Mucosa of rectum (tissue), 2 donors: Measurements from ENCODE around the gene HSD11B2.

Source experiments
- H3K27ac ChIP-seq, 2 donors: one replicate each; pipeline ENCODE4 v1.7.0; 2013; ENCODE audit warnings: inconsistent platforms in 2 of 2, low read depth in 2 of 2, low read length in 2 of 2
- H3K27me3 ChIP-seq, 2 donors: one replicate each; pipeline ENCODE4 v1.7.0; 2013; ENCODE audit warnings: low read length in 2 of 2; ENCODE audit not compliant: control insufficient read depth in 2 of 2, insufficient read depth in 2 of 2
- H3K36me3 ChIP-seq, 2 donors: one replicate each; pipeline ENCODE4 v1.7.0; 2013; ENCODE audit warnings: low read length in 2 of 2; ENCODE audit not compliant: control insufficient read depth in 2 of 2, insufficient read depth in 2 of 2
- H3K4me1 ChIP-seq, 2 donors: one replicate each; pipeline ENCODE4 v1.7.0; 2013; ENCODE audit warnings: low read length in 2 of 2, mild to moderate bottlenecking in 1 of 2; ENCODE audit not compliant: control insufficient read depth in 2 of 2, insufficient read depth in 2 of 2
- H3K4me3 ChIP-seq, 2 donors: one replicate each; pipeline ENCODE4 v1.7.0; 2013; ENCODE audit warnings: low read length in 2 of 2
- H3K9ac ChIP-seq, 2 donors: one replicate each; pipeline ENCODE4 v1.7.0; 2013; ENCODE audit warnings: low read length in 2 of 2, low read depth in 1 of 2, mild to moderate bottlenecking in 1 of 2
- H3K9me3 ChIP-seq, 2 donors: one replicate each; pipeline ENCODE4 v1.7.0; 2013; ENCODE audit warnings: low read length in 2 of 2; ENCODE audit not compliant: control insufficient read depth in 2 of 2
- donor health status: healthy.
- donor health status: Normal muscosa, but diverticular disease.

Gene HSD11B2

DNA sequence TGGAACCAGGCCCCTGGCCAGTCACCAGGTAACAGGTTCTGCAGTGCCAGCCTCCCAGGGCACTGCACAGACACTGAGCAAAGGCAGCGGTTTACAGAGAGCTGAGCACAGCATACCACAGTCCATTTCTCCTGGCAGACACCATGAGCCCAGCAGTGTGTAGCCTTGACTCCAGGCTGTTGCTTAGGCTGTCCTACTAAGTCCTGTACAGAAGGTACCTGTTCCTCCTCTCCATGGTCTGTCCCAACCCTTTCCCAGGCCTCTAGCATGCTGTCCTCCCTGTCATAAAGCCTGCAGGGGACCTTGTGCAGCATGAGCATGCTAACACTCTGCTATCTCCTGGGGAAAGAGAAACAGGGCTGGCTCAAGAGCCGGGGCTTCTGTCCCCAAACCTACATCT, 30.0 kb downstream of the HSD11B2 start:
- Histone ChIP-seq H3K9me3 (no peaks in the 10 kb centered on the region), H3K4me1 (peaks cover 90 to 92% of the 10 kb centered on the region in 2 donors), H3K9ac (peak overlapping the region; percentile 90 to 92), H3K27ac (peak overlapping the region; percentile 97 to 98), H3K36me3 (peaks cover 0 to 6% of the 10 kb centered on the region in 2 donors), H3K27me3 (no peaks in the 10 kb centered on the region), H3K4me3 (peak overlapping the region; percentile 5 to 55)

- H3K36me3 ChIP-seq: peaks cover 0 to 6% of the 10 kb centered on the region in 2 donors
- no peaks in the 10 kb centered on the region for H3K9me3 ChIP-seq
- peak overlapping the region; percentile 19 to 55 for H3K4me3 ChIP-seq
- peak overlapping the region; percentile 90 to 92 for H3K9ac ChIP-seq
- H3K4me1 ChIP-seq: peaks cover 84 to 86% of the 10 kb centered on the region in 2 donors
- peak overlapping the region; percentile 98 to 100 for H3K27ac ChIP-seq
- no peaks in the 10 kb centered on the region for H3K27me3 ChIP-seq
Observed at GRCh38 chr16:67461600-67462278, 30.8 kb downstream of the HSD11B2 start.

GRCh38 chr16:67462279-67462655, 31.3 kb downstream of the HSD11B2 start:
- Histone ChIP-seq H3K9ac (peak overlapping the region; percentile 77 to 92), H3K4me1 (peaks cover 79 to 80% of the 10 kb centered on the region in 2 donors), H3K36me3 (peaks cover 0 to 6% of the 10 kb centered on the region in 2 donors), H3K4me3 (peak overlapping the region; percentile 8 to 48), H3K27me3 (no peaks in the 10 kb centered on the region), H3K27ac (peak overlapping the region; percentile 97 to 100), H3K9me3 (no peaks in the 10 kb centered on the region)

- H3K27ac ChIP-seq: peak overlapping the region; percentile 97 to 100
Observed at GRCh38 chr16:67463059-67463458, 32.1 kb downstream of the HSD11B2 start.

GRCh38 chr16:67463691-67464090, 32.8 kb downstream of the HSD11B2 start:
- H3K27me3 ChIP-seq: no peaks in the 10 kb centered on the region
- H3K4me3 ChIP-seq: no peak overlapping the region
- H3K36me3 ChIP-seq: peaks cover 0 to 6% of the 10 kb centered on the region in 2 donors
- peaks cover 66% of the 10 kb centered on the region in 2 donors for H3K4me1 ChIP-seq
- peak overlapping the region; percentile 97 to 100 for H3K27ac ChIP-seq
- no peaks in the 10 kb centered on the region for H3K9me3 ChIP-seq
- peak overlapping the region; percentile 52 to 77 for H3K9ac ChIP-seq

More at GRCh38 chr16:67463059-67463458, 32.1 kb downstream of the HSD11B2 start:
- Histone ChIP-seq H3K27me3 (no peaks in the 10 kb centered on the region), H3K36me3 (peaks cover 0 to 6% of the 10 kb centered on the region in 2 donors), H3K4me3 (peak overlapping the region in 1 of 2 donors; percentile 48), H3K9ac (peak overlapping the region; percentile 77 to 92), H3K9me3 (no peaks in the 10 kb centered on the region), H3K4me1 (peaks cover 72 to 73% of the 10 kb centered on the region in 2 donors)

- Histone ChIP-seq H3K36me3 (peaks cover 0 to 4% of the 10 kb centered on the region in 2 donors), H3K27ac (peak overlapping the region; percentile 97 to 100), H3K4me1 (peaks cover 57% of the 10 kb centered on the region in 2 donors), H3K27me3 (no peaks in the 10 kb centered on the region), H3K9me3 (no peaks in the 10 kb centered on the region), H3K9ac (peak overlapping the region in 1 of 2 donors; percentile 53), H3K4me3 (no peak overlapping the region)
Observed at GRCh38 chr16:67464565-67464964, 33.6 kb downstream of the HSD11B2 start.

GRCh38 chr16:67466581-67466980, 35.7 kb downstream of the HSD11B2 start:
- Histone ChIP-seq H3K36me3 (no peaks in the 10 kb centered on the region), H3K4me1 (peaks cover 37 to 40% of the 10 kb centered on the region in 2 donors), H3K9me3 (no peaks in the 10 kb centered on the region), H3K27ac (no peak overlapping the region), H3K9ac (no peak overlapping the region), H3K4me3 (no peak overlapping the region), H3K27me3 (no peaks in the 10 kb centered on the region)

GRCh38 chr16:67468731-67469130, 37.8 kb downstream of the HSD11B2 start:
- no peak overlapping the region for H3K27ac ChIP-seq
- no peak overlapping the region for H3K9ac ChIP-seq
- peaks cover 0 to 3% of the 10 kb centered on the region in 2 donors for H3K36me3 ChIP-seq
- no peaks in the 10 kb centered on the region for H3K9me3 ChIP-seq
- H3K4me3 ChIP-seq: no peak overlapping the region
- H3K27me3 ChIP-seq: no peaks in the 10 kb centered on the region
- H3K4me1 ChIP-seq: peaks cover 20 to 25% of the 10 kb centered on the region in 2 donors

GRCh38 chr16:67470359-67470758, 39.4 kb downstream of the HSD11B2 start:
- H3K4me3 ChIP-seq: no peak overlapping the region
- H3K27me3 ChIP-seq: no peaks in the 10 kb centered on the region
- peaks cover 11 to 12% of the 10 kb centered on the region in 2 donors for H3K4me1 ChIP-seq
- no peaks in the 10 kb centered on the region for H3K9me3 ChIP-seq
- H3K9ac ChIP-seq: no peak overlapping the region
- H3K27ac ChIP-seq: no peak overlapping the region
- H3K36me3 ChIP-seq: peaks cover 0 to 4% of the 10 kb centered on the region in 2 donors

GRCh38 chr16:67471758-67472384, 41.0 kb downstream of the HSD11B2 start:
- no peak overlapping the region for H3K4me3 ChIP-seq
- H3K27me3 ChIP-seq: no peaks in the 10 kb centered on the region
- no peak overlapping the region for H3K9ac ChIP-seq
- peaks cover 0 to 7% of the 10 kb centered on the region in 2 donors for H3K36me3 ChIP-seq
- H3K9me3 ChIP-seq: no peaks in the 10 kb centered on the region
- peaks cover 7 to 14% of the 10 kb centered on the region in 2 donors for H3K4me1 ChIP-seq
- no peak overlapping the region for H3K27ac ChIP-seq
